ENCODE measurements around the gene GRID2. TPM values are rescaled to one million over a fixed set of nuclear protein-coding genes. Genes with fewer than 3 reads are reported as not detected.

Gene GRID2
- total and polyA plus RNA-seq, 8 donors, result 0.39 TPM; not detected in 7

- TF ChIP-seq CTCF (IDR thresholded peaks at IDR 0.05), result no peak
- Histone ChIP-seq H3K4me1 (no peaks in the 10 kb centered on the region), H3K36me3 (no peaks in the 10 kb centered on the region), H3K9me3 (no peaks in the 10 kb centered on the region), H3K27me3 (no peaks in the 10 kb centered on the region), H3K4me3 (no peak overlapping the region), H3K27ac (no peak overlapping the region)
- 27 to 29% methylated on average over 2 of the region's 2 CpGs for WGBS, 2 donors
- DNase-seq (no peak), FAIRE-seq (no peak), ATAC-seq (peak in 3 of 4 donors; percentile 45 to 76 (median 50))
- intact Hi-C loops (cut with DNase I), result no loop called here
Observed at GRCh38 chr4:93759506-93759905, 1455.7 kb downstream of the GRID2 start.

GRCh38 chr4:93760284-93760683 lies 1456.5 kb downstream of the GRID2 start:
- no peaks in the 10 kb centered on the region for H3K9me3 ChIP-seq
- no peak for ATAC-seq
- H3K36me3 ChIP-seq, result no peaks in the 10 kb centered on the region
- no peaks in the 10 kb centered on the region for H3K27me3 ChIP-seq
- intact Hi-C loops (cut with DNase I), result no loop called here
- WGBS, 2 donors, result 82 to 85% methylated on average over 2 of the region's 2 CpGs
- FAIRE-seq, result no peak
- no peak for DNase-seq
- H3K4me1 ChIP-seq, result no peaks in the 10 kb centered on the region
- no peak overlapping the region for H3K4me3 ChIP-seq
- H3K27ac ChIP-seq, result no peak overlapping the region
- TF ChIP-seq CTCF (IDR thresholded peaks at IDR 0.05), result no peak

GRCh38 chr4:93761286-93761685 lies 1457.5 kb downstream of the GRID2 start:
- Histone ChIP-seq H3K4me3 (no peak overlapping the region), H3K36me3 (no peaks in the 10 kb centered on the region), H3K27me3 (no peaks in the 10 kb centered on the region), H3K4me1 (no peaks in the 10 kb centered on the region), H3K9me3 (no peaks in the 10 kb centered on the region), H3K27ac (no peak overlapping the region)
- DNase-seq, result no peak
- no peak for TF ChIP-seq CTCF (IDR thresholded peaks at IDR 0.05)
- FAIRE-seq, result no peak
- WGBS, 2 donors, result 42 to 44% methylated on average over 1 of the region's 1 CpG
- ATAC-seq, result no peak
- intact Hi-C loops (cut with DNase I), result no loop called here

GRCh38 chr4:93764639-93765246 lies 1461.0 kb downstream of the GRID2 start:
- Histone ChIP-seq H3K9me3 (no peaks in the 10 kb centered on the region), H3K4me1 (no peaks in the 10 kb centered on the region), H3K27ac (no peak overlapping the region), H3K4me3 (no peak overlapping the region), H3K36me3 (no peaks in the 10 kb centered on the region), H3K27me3 (no peaks in the 10 kb centered on the region)
- intact Hi-C loops (cut with DNase I), result no loop called here
- TF ChIP-seq CTCF (IDR thresholded peaks at IDR 0.05), result peak in 3 of 4 donors; percentile 50 to 71 (median 65)
- peak in 3 of 4 donors; percentile 63 to 78 (median 74) for ATAC-seq
- 1 to 2% methylated on average over 5 of the region's 5 CpGs for WGBS, 2 donors
- peak; percentile 83 for FAIRE-seq
- DNase-seq, result peak in 1 of 6 donors; percentile 21

- H3K36me3 ChIP-seq, result no peaks in the 10 kb centered on the region
- intact Hi-C loops (cut with DNase I), result no loop called here
- H3K4me1 ChIP-seq, result no peaks in the 10 kb centered on the region
- no peak overlapping the region for H3K4me3 ChIP-seq
- FAIRE-seq, result no peak
- no peak for TF ChIP-seq CTCF (IDR thresholded peaks at IDR 0.05)
- H3K27ac ChIP-seq, result no peak overlapping the region
- no peaks in the 10 kb centered on the region for H3K9me3 ChIP-seq
- no peak for DNase-seq
- H3K27me3 ChIP-seq, result no peaks in the 10 kb centered on the region
- whole genome bisulfite sequencing, 2 donors, result 54 to 62% methylated on average over 5 of the region's 5 CpGs
- no peak for ATAC-seq
Observed at GRCh38 chr4:93767917-93768316, 1464.2 kb downstream of the GRID2 start.
